HG03342 (cell line): ENCODE measurements around the gene PLEKHO2.
"Not testable (repeated sequence)": the region's sequence is repeated elsewhere in the genome, so short reads cannot be mapped to it uniquely, and the experiment has no call there.

ENCODE experiments used
- ATAC-seq: cut with Tn5 transposase; IDR thresholded peaks from one replicate; pipeline ENCODE4 v1.9.1; 2021; ENCODE audit warnings: mild to moderate bottlenecking, moderate library complexity; ENCODE audit not compliant: unreplicated experiment

The PLEKHO2 gene, protein sequence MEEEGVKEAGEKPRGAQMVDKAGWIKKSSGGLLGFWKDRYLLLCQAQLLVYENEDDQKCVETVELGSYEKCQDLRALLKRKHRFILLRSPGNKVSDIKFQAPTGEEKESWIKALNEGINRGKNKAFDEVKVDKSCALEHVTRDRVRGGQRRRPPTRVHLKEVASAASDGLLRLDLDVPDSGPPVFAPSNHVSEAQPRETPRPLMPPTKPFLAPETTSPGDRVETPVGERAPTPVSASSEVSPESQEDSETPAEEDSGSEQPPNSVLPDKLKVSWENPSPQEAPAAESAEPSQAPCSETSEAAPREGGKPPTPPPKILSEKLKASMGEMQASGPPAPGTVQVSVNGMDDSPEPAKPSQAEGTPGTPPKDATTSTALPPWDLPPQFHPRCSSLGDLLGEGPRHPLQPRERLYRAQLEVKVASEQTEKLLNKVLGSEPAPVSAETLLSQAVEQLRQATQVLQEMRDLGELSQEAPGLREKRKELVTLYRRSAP

GRCh38 chr15:64841344-64842095, at the start of gene PLEKHO2:
Gene PLEKHO2, plus strand, starts transcription at chr15:64841915. Its CDS starts 102 bp downstream, at chr15:64842017.
- ATAC-seq, result peak; percentile 62

DNA sequence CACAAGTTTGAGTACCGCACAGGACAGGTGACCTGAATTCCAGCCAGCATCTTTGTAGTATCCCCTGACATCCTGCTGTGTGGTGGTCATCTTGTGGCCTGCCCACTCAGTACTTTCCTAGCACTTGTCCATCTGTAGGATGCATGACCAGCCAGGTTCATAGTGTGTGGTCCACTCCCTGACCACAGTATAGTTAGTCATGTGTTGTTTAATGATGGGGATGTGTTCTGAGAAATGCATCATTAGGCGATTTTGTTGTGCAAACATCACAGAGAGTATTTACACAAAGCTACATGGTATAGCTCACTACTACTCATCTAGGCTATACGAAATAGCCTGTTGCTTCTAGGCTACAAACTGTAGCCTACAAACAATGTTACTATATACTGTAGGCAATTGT, 49.4 kb upstream of the PLEKHO2 start:
- ATAC-seq, result no peak

GRCh38 chr15:64795299-64795698, 46.4 kb upstream of the PLEKHO2 start:
- ATAC-seq, result not testable (repeated sequence)

DNA sequence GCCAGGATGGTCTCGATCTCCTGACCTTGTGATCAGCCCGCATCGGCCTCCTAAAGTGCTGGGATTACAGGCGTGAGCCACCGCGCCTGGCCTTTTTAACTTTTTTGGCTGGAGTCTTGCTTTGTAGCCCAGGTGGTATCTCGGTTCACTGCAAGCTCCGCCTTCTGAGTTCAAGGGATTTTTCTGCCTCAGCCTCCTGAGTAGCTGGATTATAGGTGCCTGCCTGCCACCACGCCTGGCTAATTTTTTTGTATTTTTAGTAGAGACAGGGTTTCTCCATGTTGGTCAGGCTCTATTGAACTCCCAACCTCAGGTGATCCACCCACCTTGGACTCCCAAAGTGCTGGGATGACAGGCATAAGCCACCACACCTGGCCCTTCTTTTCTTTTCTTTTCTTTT, 45.8 kb upstream of the PLEKHO2 start:
- ATAC-seq, result not testable (repeated sequence)

GRCh38 chr15:64798905-64799304, 42.8 kb upstream of the PLEKHO2 start:
- ATAC-seq, result not testable (repeated sequence)

DNA sequence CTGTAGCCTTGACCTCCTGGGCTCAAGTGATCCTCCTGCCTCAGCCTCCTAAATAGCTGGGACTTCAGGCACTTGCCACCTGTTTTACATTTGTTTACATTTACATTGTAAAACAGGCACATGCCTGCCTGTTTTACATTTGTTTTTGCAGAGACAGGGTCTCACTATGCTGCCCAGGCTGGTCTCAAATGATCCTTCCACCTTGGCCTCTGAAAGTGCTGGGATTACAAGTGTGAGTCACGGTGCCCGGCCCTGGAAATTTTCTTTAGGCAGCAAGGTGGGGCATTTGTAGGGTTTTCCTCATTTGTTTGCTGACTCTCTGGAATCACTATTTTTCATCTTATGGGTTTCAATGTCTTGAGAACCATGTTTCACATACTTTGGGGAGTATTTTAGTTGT, 41.2 kb upstream of the PLEKHO2 start:
- no peak for ATAC-seq

GRCh38 chr15:64803526-64803925, 38.2 kb upstream of the PLEKHO2 start:
- no peak for ATAC-seq

DNA sequence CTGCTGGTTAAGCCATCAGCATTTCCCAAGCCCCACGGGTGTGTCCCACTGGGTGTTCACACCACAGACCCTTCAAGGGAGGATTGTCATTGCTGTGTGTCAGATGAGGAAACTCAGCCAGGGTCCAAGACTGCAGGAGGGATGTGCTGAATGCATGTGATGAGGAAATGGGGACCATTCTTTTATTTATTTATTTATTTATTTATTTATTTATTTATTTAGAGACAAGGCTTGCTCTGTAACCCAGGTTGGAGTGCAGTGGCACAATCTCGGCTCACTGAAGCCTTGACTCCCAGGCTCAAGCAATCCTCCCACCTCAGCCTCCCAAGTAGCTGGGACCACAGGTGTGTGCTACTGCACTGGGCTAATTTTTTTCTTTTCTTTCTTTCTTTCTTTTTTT, 37.1 kb upstream of the PLEKHO2 start:
- no peak for ATAC-seq

- no peak for ATAC-seq
Measured at GRCh38 chr15:64806509-64806908, 35.2 kb upstream of the PLEKHO2 start.

DNA sequence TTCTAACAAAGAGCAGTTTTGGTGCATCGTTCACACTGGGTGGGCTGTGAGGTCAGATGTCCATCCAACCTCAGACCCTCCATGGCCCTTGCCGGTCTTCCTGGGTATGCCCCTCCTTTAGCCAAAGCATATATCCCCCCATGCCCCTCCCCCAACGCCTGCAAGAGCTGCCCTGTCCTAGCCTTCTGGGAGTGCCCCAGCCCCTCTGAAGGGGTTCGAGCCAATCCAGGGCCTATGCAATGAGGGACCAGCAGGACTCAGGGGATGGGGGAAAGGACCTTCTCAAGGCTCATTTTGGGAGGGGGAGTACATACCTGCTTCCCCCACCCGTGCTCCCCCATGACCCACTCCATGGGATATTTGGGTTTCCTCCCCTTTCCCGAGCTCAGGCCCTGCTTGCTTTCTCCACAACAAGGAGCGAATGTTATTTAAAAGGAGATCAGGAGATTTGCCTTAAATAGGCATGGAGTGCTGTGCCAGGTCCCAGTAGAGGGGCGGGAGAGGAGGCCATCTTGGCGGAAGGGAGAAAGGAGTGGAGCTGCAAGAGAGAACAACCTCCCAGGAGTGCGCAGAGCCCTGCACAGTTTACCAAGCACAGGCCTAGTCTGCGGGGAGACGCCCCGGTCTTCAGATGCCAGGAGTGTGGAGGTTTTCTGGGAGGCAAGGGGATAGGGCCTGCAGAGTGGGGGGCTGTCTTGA, 34.5 kb upstream of the PLEKHO2 start:
- ATAC-seq, result no peak

DNA sequence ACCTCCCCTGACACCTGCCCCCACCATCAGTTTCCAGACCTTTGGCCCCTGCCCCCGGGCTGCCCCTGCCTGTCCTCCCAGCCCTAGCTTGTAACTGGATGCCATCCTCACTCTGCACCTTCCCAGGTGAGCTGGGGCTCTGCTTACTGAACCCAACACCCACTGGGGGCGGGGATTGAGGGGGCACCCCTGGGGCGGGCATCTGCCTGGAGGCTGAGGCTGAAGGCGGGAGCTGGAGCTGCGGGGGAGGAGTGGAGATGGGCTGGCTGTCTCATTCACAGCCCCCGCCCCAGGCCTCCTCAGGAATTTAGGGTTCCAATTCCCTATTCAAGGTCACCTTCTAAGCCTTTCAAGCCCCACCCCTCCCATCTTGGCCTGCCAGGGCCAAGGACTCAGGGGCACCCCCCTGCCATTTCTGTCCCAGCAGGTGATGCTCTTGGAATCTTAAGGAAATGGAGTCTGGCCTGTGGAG, 33.9 kb upstream of the PLEKHO2 start:
- no peak for ATAC-seq

DNA sequence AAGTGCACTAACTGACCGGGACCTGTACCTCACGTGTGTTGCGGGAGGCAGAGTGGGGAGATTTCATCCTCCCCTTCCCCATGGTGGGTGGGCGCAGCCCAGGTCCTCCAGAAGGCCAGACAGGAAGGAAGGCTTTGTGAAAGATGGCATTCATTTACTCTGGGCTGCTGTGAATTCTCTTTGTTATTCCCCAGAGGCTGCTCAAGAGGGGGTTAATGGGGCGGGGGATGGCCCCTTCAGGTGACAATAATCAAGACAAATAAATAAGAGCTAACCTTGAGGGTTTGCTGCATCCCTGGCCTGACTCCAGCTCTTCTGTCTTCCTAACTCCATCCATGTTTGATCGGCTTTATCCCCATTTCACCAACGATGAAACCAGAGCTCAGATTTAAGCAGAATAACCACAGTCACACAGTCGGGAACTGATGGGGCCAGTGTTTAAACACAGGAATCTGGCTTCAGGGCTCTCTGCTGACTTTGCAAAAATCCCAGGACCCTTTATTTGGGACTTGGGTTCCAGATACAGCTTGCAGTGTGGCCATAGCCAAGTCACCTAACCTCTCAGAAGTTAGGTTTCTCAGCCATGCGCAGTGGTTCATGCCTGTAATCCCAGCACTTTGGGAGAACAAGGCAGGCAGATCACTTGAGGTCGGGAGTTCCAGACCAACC, 32.8 kb upstream of the PLEKHO2 start:
- ATAC-seq, result no peak

- no peak for ATAC-seq
Measured at GRCh38 chr15:64809649-64810496, 31.8 kb upstream of the PLEKHO2 start.

DNA sequence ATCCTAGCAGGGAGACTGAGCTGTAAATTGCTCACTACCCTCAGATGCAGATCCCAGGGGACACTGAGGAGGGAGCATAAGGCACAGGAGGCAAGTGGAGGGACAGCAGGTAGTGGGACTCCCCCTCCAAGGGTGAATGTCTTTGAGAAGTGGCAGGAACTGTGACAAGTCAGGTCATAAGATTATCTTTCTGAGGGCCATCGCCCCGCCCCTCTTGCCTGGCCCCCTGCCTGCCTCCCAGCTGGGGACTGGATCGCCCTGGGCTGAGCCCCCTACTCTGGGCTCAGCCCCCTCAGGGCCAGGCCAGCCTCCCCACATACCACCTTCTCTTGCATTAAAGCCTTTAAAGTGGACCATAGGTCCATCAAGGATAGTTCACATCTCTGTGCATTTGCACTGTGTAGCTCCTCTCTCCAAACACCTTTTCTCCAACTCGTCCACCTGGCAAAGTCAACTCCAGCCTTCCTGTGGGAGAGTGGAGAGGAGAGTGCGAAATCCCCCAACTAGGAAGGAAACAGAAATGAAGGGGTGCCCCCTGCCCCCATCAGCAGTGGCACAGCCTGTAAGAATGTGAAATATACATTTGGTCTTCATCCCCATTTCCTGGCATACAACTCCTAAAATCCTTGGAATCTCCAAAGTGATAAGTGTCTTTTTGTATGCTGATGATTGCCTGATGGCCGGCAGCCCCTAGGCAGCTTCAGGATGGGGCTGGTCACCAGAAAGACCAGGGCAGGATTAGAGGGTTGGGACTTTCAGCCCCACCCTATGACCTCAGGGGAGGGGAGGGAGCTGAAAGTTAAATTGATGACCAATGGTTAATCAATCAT, 31.0 kb upstream of the PLEKHO2 start:
- no peak for ATAC-seq

GRCh38 chr15:64813075-64813474, 28.6 kb upstream of the PLEKHO2 start:
- ATAC-seq, result no peak

- not testable (repeated sequence) for ATAC-seq
Measured at GRCh38 chr15:64814283-64814682, 27.4 kb upstream of the PLEKHO2 start.

- ATAC-seq, result not testable (repeated sequence)
Measured at GRCh38 chr15:64814965-64815364, 26.8 kb upstream of the PLEKHO2 start.

DNA sequence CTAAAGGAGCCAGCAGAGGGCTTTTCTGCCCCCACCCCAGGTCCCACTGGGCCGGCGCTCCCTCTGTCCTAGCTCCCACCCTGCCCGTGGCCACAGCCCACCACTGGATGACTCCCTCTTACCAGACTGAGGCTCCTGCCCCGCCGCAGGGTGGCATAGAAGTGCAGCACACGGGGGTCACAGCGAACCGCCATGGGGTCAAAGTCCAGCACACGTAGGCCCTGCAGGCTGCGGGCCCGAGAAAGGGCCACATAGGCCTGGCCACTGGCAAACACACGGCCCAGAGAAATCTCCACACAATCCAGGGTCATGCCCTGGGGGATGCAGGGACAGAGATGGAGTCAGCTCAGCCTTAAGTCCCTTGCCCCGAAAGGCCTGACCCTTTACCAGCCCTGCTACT, 25.3 kb upstream of the PLEKHO2 start:
- no peak for ATAC-seq

DNA sequence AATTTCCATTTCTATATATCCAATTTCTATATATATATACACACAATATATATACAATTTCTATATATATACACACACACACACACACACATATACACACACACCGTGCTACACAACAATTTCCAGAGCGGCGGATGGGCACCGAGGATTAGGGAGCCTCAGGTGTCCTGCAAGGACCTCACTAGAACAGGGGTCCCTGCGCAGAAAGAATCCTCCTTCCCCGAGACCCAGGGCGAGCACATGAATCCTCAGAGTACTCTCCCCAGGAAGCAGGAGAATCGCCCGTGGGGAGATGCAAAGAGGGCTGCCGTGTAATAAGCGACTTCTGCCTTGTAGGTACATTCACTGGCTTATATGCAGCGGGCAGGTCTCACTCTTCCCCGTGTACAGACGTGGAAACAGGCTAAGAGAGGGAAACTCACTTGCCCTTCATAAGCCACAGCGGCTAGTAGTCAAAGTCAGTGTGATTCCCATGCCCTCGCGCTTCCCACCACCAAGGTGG, 16.7 kb upstream of the PLEKHO2 start:
- ATAC-seq, result peak; percentile 1
